ENCODE results near the gene NCAM2.
A peak's percentile ranks its signal among the peaks of the same experiment; 100 is the strongest.

Gene NCAM2

GRCh38 chr21:21232320-21232719 is 234.1 kb downstream of the NCAM2 start:
- TF ChIP-seq CTCF (IDR thresholded peaks at IDR 0.05; ENCODE audit: low read depth, low read length) = peak; percentile 62
- DNase-seq (ENCODE audit: extremely low read depth, low read depth) = peak; percentile 28

GRCh38 chr21:21233051-21233450 is 234.8 kb downstream of the NCAM2 start:
- DNase-seq (ENCODE audit: extremely low read depth, low read depth) = no peak
- no peak for TF ChIP-seq CTCF (IDR thresholded peaks at IDR 0.05; ENCODE audit: low read depth, low read length)

- TF ChIP-seq CTCF (IDR thresholded peaks at IDR 0.05; ENCODE audit: low read depth, low read length) = no peak
- no peak for DNase-seq (ENCODE audit: extremely low read depth, low read depth)
These were observed 238.8 kb downstream of the NCAM2 start for GRCh38 chr21:21236996-21237395.

- no peak for TF ChIP-seq CTCF (IDR thresholded peaks at IDR 0.05; ENCODE audit: low read depth, low read length)
- no peak for DNase-seq (ENCODE audit: extremely low read depth, low read depth)
These were observed 240.6 kb downstream of the NCAM2 start for GRCh38 chr21:21238629-21239400.

GRCh38 chr21:21241391-21241790 is 243.2 kb downstream of the NCAM2 start:
- DNase-seq (ENCODE audit: extremely low read depth, low read depth) = no peak
- no peak for TF ChIP-seq CTCF (IDR thresholded peaks at IDR 0.05; ENCODE audit: low read depth, low read length)

GRCh38 chr21:21246007-21246406 is 247.8 kb downstream of the NCAM2 start:
- no peak for DNase-seq (ENCODE audit: extremely low read depth, low read depth)
- TF ChIP-seq CTCF (IDR thresholded peaks at IDR 0.05; ENCODE audit: low read depth, low read length) = no peak

- no peak for TF ChIP-seq CTCF (IDR thresholded peaks at IDR 0.05; ENCODE audit: low read depth, low read length)
- DNase-seq (ENCODE audit: extremely low read depth, low read depth) = no peak
These were observed 249.2 kb downstream of the NCAM2 start for GRCh38 chr21:21247424-21247823.

Measured in AG09319 (cell line).